ENCODE measurements around the gene PDE11A.
"Not testable (repeated sequence)": the region's sequence is repeated elsewhere in the genome, so short reads cannot be mapped to it uniquely, and the experiment has no call there.

Gene PDE11A

DNA sequence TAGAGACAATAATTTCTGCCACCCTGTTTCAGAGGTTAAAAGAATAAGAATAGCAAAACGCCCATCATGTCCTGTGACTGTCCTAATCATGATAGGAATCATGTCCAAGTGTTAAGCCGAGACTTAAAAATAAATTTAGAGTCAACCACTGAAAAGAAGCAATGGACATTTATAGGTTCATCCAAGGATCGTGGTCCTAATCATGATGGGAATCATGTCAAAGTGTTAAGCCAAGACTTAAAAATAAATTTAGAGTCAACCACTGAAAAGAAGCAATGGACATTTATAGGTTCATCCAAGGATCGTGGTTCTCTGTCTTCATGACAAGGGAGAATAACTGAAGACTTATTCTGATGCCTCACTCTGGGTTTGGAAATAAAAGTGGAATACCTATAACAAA lies 73.6 kb downstream of the PDE11A start:
- DNase-seq (ENCODE audit: insufficient read length) (no peak), FAIRE-seq (no peak)
- TF ChIP-seq POLR2A (IDR thresholded peaks at IDR 0.05; ENCODE audit: low read depth, low read length) (no peak), TAF1 (IDR thresholded peaks at IDR 0.05; ENCODE audit: borderline replicate concordance, low read depth, low read length) (no peak), POLR2AphosphoS5 (IDR thresholded peaks at IDR 0.05; ENCODE audit: low read depth, low read length) (no peak)

DNA sequence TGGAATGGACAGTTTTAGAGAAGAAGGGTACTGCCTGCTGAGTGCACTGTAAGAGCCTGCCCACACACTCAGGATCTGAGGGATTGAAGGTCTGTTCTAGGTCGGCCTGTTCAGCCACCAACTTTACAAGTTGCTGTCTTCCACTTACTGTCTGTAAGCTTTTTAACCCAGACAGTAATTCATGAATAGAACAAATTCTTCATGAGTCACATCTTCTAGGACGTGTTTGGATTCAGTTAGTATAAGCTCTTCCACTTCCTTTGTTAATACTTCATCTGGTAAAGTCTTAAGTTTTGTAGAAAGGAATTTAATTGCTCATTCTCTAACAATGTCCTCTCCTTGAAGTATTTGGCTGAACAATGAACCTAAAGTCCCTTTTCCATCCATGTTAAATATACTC lies 74.6 kb downstream of the PDE11A start:
- FAIRE-seq (no peak), DNase-seq (ENCODE audit: insufficient read length) (no peak)
- no peak for TF ChIP-seq POLR2AphosphoS5 (IDR thresholded peaks at IDR 0.05; ENCODE audit: low read depth, low read length)
- TF ChIP-seq POLR2A (IDR thresholded peaks at IDR 0.05; ENCODE audit: low read depth, low read length) = no peak
- TF ChIP-seq TAF1 (IDR thresholded peaks at IDR 0.05; ENCODE audit: borderline replicate concordance, low read depth, low read length) = no peak

DNA sequence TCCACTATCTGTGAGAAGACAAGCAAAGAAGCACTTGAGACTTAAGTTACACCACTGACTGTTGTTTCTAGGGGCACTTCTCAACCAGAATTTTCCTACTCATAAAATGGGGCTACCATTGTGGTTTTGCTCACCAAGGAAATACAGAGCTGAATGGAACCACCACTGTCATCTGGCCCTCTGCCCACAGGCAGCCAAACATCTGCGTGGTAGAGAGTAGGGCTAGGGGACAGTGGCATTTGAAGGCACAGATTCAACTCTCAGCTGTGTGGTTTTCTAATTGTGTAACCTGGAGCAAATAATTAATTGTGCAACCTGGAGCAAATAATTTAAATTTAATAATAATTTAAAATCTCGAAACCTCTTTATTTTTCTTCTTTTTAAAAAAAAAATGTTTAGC lies 79.6 kb downstream of the PDE11A start:
- FAIRE-seq (no peak), DNase-seq (ENCODE audit: insufficient read length) (no peak)
- TF ChIP-seq POLR2AphosphoS5 (IDR thresholded peaks at IDR 0.05; ENCODE audit: low read depth, low read length) = no peak
- no peak for TF ChIP-seq TAF1 (IDR thresholded peaks at IDR 0.05; ENCODE audit: borderline replicate concordance, low read depth, low read length)
- no peak for TF ChIP-seq POLR2A (IDR thresholded peaks at IDR 0.05; ENCODE audit: low read depth, low read length)

DNA sequence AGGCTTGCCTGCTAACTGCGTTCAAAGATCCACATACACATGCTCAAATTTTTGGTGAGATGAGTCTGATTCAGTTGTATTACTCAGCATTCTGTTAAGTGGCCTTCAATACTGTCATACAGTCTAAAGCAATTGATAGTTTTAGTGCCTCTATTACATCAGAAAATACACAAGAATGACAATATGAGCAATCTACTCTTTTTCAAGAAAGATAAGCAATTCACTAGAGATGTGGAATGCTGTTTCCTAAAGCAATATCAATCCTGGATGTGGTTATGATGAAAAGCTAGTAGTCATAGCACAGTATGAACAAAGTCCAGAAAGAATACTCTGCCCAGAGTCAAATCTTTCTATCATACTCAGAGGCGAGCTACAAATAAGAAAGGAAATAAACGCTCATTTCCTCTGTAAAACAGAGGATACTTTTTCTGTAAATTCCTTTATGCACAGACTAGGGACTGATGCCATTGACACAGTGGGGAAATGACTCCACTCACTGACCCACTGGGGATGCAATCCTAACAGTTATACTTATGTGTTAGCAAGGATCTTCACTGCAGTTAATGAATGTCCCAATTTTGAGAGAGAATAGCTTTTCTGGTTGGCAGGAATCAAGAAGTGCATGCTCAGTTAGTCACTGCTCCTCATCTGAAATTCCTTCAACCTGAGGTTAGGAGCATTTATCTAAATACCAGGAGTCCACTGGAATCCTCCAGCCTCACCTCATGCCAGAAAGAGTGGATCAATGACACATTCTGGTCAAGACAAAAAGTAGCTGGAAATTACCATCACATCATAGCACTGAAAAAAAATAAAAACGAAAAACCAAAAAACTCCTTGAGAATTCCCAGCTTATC lies 83.3 kb downstream of the PDE11A start:
- DNase-seq (ENCODE audit: insufficient read length) (no peak), FAIRE-seq (no peak)
- TF ChIP-seq POLR2A (IDR thresholded peaks at IDR 0.05; ENCODE audit: low read depth, low read length) (no peak), POLR2AphosphoS5 (IDR thresholded peaks at IDR 0.05; ENCODE audit: low read depth, low read length) (no peak), TAF1 (IDR thresholded peaks at IDR 0.05; ENCODE audit: borderline replicate concordance, low read depth, low read length) (no peak)

DNA sequence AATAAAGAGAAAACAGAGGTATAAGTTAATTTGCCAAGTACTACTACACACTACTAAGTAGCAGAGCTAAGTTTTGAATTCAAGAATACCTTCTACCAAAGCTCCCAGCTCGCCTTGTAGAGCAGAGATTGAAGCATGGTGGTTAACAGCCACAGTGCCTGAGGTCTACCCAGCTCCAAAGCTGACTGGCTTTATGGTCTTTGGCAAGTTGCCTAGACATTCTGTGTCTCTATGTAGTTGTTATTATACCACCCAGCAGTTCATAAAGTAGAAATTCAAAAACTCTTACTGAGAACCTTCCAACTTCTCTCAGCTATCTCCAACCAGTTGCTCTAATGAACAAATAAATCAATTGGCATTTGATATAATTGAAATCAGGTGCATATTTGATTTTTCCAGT lies 87.8 kb downstream of the PDE11A start:
- FAIRE-seq = no peak
- DNase-seq (ENCODE audit: insufficient read length) = no peak
- TF ChIP-seq TAF1 (IDR thresholded peaks at IDR 0.05; ENCODE audit: borderline replicate concordance, low read depth, low read length) (no peak), POLR2AphosphoS5 (IDR thresholded peaks at IDR 0.05; ENCODE audit: low read depth, low read length) (no peak), POLR2A (IDR thresholded peaks at IDR 0.05; ENCODE audit: low read depth, low read length) (no peak)

DNA sequence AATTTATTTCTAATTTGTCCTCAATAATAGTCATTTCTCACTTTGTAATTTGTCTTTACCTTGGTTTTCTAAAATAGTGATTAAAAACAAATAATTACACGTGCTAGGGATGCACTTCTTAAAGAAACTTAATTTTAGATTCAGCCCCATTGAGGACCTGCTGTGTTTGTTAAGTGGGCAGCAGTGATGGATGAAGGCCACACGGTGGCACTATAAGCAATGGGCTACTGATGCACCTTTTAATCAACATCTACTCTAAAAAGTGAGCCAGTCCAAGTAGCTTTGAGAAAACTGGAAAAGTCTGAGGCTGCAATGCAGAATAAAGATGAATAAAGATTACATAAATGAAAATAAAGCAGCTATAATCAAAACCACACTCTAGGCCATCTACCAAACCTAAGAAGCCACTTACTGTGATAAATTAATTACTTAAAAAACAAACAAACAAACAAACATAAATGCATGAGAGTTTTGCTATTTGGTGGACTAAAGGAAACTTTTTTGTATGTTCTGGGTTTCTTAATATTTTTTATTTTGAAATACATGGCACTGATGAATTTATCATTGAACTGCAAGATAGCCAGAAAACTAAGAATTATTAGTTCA lies 89.3 kb downstream of the PDE11A start:
- DNase-seq (ENCODE audit: insufficient read length) (peak; percentile 13), FAIRE-seq (peak; percentile 91)
- no peak for TF ChIP-seq POLR2AphosphoS5 (IDR thresholded peaks at IDR 0.05; ENCODE audit: low read depth, low read length)

DNA sequence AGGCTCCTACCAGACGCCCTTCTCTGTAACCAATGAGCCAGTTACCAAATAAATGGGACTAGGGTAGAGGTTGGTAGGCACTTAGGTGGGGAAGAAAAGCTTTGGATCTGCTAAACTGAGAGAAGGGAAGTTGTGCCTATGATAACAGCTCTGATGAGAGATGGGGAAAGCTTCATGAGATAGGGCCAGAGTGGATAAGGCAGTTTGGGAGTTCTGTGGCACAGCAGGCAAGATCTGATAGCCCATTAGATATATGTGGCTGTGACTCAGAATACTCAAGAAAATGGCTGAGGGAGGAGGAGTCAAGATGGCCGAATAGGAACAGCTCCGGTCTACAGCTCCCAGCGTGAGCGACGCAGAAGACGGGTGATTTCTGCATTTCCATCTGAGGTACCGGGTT lies 99.8 kb downstream of the PDE11A start:
- TF ChIP-seq POLR2AphosphoS5 (IDR thresholded peaks at IDR 0.05; ENCODE audit: low read depth, low read length) = no peak
- TF ChIP-seq POLR2A (IDR thresholded peaks at IDR 0.05; ENCODE audit: low read depth, low read length) = no peak
- TF ChIP-seq TAF1 (IDR thresholded peaks at IDR 0.05; ENCODE audit: borderline replicate concordance, low read depth, low read length) = no peak
- DNase-seq (ENCODE audit: insufficient read length) (no peak), FAIRE-seq (no peak)

DNA sequence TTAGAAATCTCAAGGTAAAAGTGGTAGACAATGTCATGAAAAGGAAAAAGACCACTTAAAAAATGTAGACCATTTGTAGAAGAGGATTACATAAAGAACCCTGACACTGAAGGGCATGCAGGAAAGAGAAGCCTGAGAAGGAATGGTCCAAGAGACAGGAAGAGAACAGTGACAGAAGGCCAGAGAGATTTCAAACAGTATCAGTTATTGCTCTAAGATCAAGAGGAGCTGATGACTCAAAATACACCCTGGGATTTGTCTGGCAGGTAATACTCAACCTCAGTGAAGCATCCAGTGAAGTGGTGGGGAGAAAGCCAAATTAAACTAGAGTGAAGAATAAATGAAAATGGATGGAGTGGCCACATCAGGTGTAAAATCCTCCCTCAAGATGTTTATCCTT lies 100.5 kb downstream of the PDE11A start:
- FAIRE-seq = no peak

DNA sequence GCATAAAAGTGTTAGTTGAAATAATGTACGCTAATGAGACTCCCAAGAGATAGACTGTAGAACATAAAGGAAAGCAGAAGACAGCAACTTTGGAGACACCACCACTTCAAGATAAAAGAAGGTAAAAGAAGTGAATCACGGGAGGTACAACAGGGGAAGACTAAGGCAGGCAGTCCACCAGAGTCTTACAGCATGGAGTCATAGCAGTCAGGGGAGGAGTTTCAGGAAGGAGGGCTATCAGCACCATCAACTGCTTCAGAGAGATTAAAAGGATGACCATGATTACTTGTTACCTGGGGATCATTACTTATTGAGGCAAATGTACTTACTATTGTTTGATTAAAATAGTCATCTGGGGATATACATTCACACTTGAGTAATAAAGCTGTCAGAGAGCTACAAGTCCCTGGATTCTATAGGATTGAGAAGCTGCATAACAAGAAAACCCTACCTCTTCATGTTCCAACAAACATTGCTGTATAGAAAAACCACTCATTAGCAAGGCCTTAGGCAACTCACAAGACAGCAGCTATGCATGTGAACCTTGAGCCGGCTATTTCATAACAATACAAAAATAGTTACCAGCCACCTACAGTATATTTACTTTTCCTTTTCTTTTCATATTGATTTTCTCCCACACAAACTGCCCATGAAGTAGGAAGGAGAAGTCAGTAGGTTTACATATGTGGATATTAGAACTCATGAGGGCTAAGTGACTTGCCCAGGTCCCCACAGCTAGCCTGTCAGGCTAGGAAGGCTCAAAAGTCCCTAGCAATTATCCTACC lies 101.7 kb downstream of the PDE11A start:
- DNase-seq (ENCODE audit: insufficient read length) = no peak
- no peak for TF ChIP-seq POLR2AphosphoS5 (IDR thresholded peaks at IDR 0.05; ENCODE audit: low read depth, low read length)
- TF ChIP-seq POLR2A (IDR thresholded peaks at IDR 0.05; ENCODE audit: low read depth, low read length) = no peak
- TF ChIP-seq TAF1 (IDR thresholded peaks at IDR 0.05; ENCODE audit: borderline replicate concordance, low read depth, low read length) = no peak
- no peak for FAIRE-seq

More for the DNA sequence above, 100.5 kb downstream of the PDE11A start:
- DNase-seq (ENCODE audit: insufficient read length) = no peak
- TF ChIP-seq TAF1 (IDR thresholded peaks at IDR 0.05; ENCODE audit: borderline replicate concordance, low read depth, low read length) = no peak
- TF ChIP-seq POLR2A (IDR thresholded peaks at IDR 0.05; ENCODE audit: low read depth, low read length) = no peak
- TF ChIP-seq POLR2AphosphoS5 (IDR thresholded peaks at IDR 0.05; ENCODE audit: low read depth, low read length) = no peak

DNA sequence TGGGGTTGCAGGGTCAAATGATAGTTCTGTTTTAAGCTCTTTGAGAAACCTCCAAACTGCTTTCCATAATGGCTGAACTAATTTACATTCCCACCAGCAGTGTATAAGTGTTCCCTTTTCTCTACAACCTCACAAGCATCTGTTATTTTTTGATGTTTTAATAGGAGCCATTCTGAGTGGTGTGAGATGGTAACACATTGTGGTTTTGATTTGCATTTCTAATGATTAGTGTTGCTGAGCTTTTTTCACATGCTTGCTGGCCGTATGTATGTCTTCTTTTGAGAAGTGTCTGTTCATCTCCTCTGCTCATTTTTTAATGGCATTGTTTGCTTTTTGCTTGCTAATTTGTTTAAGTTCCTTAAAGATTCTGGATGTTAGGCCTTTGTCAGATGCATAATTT lies 107.7 kb downstream of the PDE11A start:
- FAIRE-seq = no peak
- no peak for DNase-seq (ENCODE audit: insufficient read length)
- TF ChIP-seq TAF1 (IDR thresholded peaks at IDR 0.05; ENCODE audit: borderline replicate concordance, low read depth, low read length) = no peak
- no peak for TF ChIP-seq POLR2AphosphoS5 (IDR thresholded peaks at IDR 0.05; ENCODE audit: low read depth, low read length)
- TF ChIP-seq POLR2A (IDR thresholded peaks at IDR 0.05; ENCODE audit: low read depth, low read length) = no peak

DNA sequence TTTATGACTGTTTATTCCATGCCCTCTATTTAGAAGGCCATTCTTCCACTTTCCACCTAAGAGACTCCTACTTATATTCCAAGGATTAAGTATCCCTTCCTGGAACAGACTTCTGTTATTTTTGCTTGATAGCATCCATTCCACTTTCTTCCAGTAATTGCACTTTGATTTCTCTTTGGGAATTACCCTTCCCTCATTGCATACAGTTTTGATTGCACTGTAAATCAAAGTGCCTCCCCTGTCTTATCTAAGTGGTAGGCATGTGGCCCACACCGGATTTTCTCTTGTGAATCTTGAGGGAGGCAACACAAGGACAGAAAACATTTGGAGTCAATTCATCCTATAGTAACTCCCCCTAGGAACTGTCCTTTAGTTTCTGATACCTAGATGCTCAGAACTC lies 120.4 kb downstream of the PDE11A start:
- DNase-seq (ENCODE audit: insufficient read length) (no peak), FAIRE-seq (no peak)
- TF ChIP-seq POLR2AphosphoS5 (IDR thresholded peaks at IDR 0.05; ENCODE audit: low read depth, low read length) (no peak), POLR2A (IDR thresholded peaks at IDR 0.05; ENCODE audit: low read depth, low read length) (no peak)

DNA sequence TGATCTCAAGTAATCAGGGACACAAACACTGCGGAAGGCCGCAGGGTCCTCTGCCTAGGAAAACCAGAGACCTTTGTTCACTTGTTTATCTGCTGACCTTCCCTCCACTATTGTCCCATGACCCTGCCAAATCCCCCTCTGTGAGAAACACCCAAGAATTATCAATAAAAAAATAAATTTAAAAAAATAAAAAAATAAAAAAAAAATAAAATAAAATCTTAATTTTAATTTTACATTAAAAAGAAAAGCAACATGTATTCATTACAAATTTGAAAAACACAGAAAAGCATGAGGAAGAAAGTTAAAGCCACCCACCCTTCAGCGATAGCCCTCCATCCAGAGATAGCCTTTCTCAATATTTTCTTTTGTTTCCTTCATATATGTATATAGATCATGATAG lies 125.0 kb downstream of the PDE11A start:
- FAIRE-seq = not testable (repeated sequence)

DNA sequence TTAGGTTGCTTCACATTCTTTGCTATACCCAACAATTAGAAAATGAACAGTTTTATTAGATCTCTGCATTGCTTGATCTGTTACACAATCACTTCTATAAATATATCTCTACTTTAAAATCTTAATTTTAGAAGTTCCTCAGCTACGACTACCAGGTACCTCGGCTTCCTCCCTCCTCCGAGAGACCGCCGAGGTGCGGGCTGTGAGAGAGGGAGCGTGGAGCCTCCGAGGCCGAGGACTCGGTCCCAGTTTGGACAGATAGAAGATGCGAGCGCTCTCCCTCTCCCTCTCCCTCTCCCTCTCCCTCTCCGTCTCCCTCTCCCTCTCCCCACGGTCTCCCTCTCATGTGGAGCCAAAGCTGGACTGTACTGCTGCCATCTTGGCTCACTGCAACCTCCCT lies 128.0 kb downstream of the PDE11A start:
- FAIRE-seq; DNase-seq (ENCODE audit: insufficient read length): not testable (repeated sequence)

More for the DNA sequence above, 125.0 kb downstream of the PDE11A start:
- not testable (repeated sequence) for DNase-seq (ENCODE audit: insufficient read length)

Data from GM12892 (cell line).